HG02938 (cell line): Measurements from ENCODE around the gene CCDC18.
"Not testable (repeated sequence)": the region's sequence is repeated elsewhere in the genome, so short reads cannot be mapped to it uniquely, and the experiment has no call there.

ENCODE experiments used
- ATAC-seq: cut with Tn5 transposase; IDR thresholded peaks from one replicate; pipeline ENCODE4 v1.9.1; 2021; ENCODE audit warnings: mild to moderate bottlenecking, moderate library complexity; ENCODE audit not compliant: unreplicated experiment

CCDC18 gene

GRCh38 chr1:93170141-93170678, 10.3 kb upstream of the CCDC18 start:
- ATAC-seq: not testable (repeated sequence)

- ATAC-seq: no peak
Observed at GRCh38 chr1:93171549-93172034, 8.9 kb upstream of the CCDC18 start.

GRCh38 chr1:93172778-93173177, 7.7 kb upstream of the CCDC18 start:
- no peak for ATAC-seq

GRCh38 chr1:93174638-93175037, 5.9 kb upstream of the CCDC18 start:
- not testable (repeated sequence) for ATAC-seq

- no peak for ATAC-seq
Observed at GRCh38 chr1:93177991-93178390, 2.5 kb upstream of the CCDC18 start.

GRCh38 chr1:93178418-93178817, 2.1 kb upstream of the CCDC18 start:
- ATAC-seq: no peak

- ATAC-seq: peak; percentile 81
Observed at GRCh38 chr1:93179886-93180722, 420 bp upstream of the CCDC18 start, which contains the start of gene TMED5. Gene TMED5, minus strand, starts transcription at chr1:93180413. Its CDS starts 171 bp downstream, at chr1:93180242.

- ATAC-seq: peak; percentile 48
Observed at GRCh38 chr1:93186667-93187066, 6.1 kb downstream of the CCDC18 start.

GRCh38 chr1:93190432-93190831, 9.9 kb downstream of the CCDC18 start:
- ATAC-seq: no peak

- ATAC-seq: no peak
Observed at GRCh38 chr1:93194231-93194990, 13.9 kb downstream of the CCDC18 start.

- no peak for ATAC-seq
Observed at GRCh38 chr1:93196591-93196990, 16.1 kb downstream of the CCDC18 start.

GRCh38 chr1:93199150-93199549, 18.6 kb downstream of the CCDC18 start:
- no peak for ATAC-seq

GRCh38 chr1:93200086-93200620, 19.6 kb downstream of the CCDC18 start:
- ATAC-seq: no peak

GRCh38 chr1:93200714-93201113, 20.2 kb downstream of the CCDC18 start:
- no peak for ATAC-seq

GRCh38 chr1:93205892-93206566, 25.5 kb downstream of the CCDC18 start:
- ATAC-seq: no peak

- ATAC-seq: no peak
Observed at GRCh38 chr1:93206567-93206954, 26.0 kb downstream of the CCDC18 start.

GRCh38 chr1:93207211-93207610, 26.7 kb downstream of the CCDC18 start:
- ATAC-seq: no peak

GRCh38 chr1:93215322-93215721, 34.8 kb downstream of the CCDC18 start:
- no peak for ATAC-seq

- no peak for ATAC-seq
Observed at GRCh38 chr1:93219443-93219842, 38.9 kb downstream of the CCDC18 start.

GRCh38 chr1:93220716-93221115, 40.2 kb downstream of the CCDC18 start:
- not testable (repeated sequence) for ATAC-seq

GRCh38 chr1:93221913-93222312, 41.4 kb downstream of the CCDC18 start:
- ATAC-seq: no peak
